Natural killer cell (primary cell): ENCODE results near the gene CCDC8. TPM values are rescaled to one million over a fixed set of nuclear protein-coding genes. Genes with fewer than 3 reads are reported as not detected.

ENCODE experiments used
- ATAC-seq, 3 donors: fragments of 150-1000 bp in 2 of 3; fragments of 200-7000 bp in 1 of 3; cut with Tn5 transposase; 1 replicate in 1 of 3; 2 replicates in 2 of 3; pipeline ENCODE4 v1.10.0; 2021; ENCODE audit warnings: mild to moderate bottlenecking in 2 of 3, moderate library complexity in 2 of 3
- DNase-seq, 2 donors: peaks; one replicate each; pipeline versions ENCODE4 v3.0.0 to v3.0.0-alpha.2; 2013 to 2021; ENCODE audit warnings: mixed read lengths in 1 of 2
- H3K27ac ChIP-seq: one replicate; pipeline ENCODE4 v1.5.1; 2013; ENCODE audit warnings: mild to moderate bottlenecking, low read length
- H3K27me3 ChIP-seq: one replicate; pipeline ENCODE4 v1.6.1; 2013; ENCODE audit warnings: low read length; ENCODE audit not compliant: control insufficient read depth, insufficient read depth
- H3K36me3 ChIP-seq: one replicate; pipeline ENCODE4 v1.6.1; 2013; ENCODE audit warnings: low read length; ENCODE audit not compliant: control insufficient read depth, insufficient read depth
- H3K4me1 ChIP-seq: one replicate; pipeline ENCODE4 v1.6.1; 2013; ENCODE audit warnings: low read length; ENCODE audit not compliant: control insufficient read depth, insufficient read depth
- H3K4me3 ChIP-seq: one replicate; pipeline ENCODE4 v1.5.1; 2013; ENCODE audit warnings: low read length
- H3K9me3 ChIP-seq: one replicate; pipeline ENCODE4 v1.6.1; 2013; ENCODE audit warnings: low read length; ENCODE audit not compliant: control insufficient read depth, insufficient read depth
- H3K27ac Mint-ChIP-seq, 2 donors: one replicate each; pipeline ENCODE4 v1.8.0; 2022; ENCODE audit warnings: mild to moderate bottlenecking in 2 of 2, mixed read lengths in 2 of 2, moderate library complexity in 1 of 2
- H3K27me3 Mint-ChIP-seq, 2 donors: one replicate each; pipeline ENCODE4 v1.8.0; 2022; ENCODE audit warnings: low read depth in 2 of 2, mixed read lengths in 2 of 2
- H3K36me3 Mint-ChIP-seq: one replicate; pipeline ENCODE4 v1.8.0; 2022; ENCODE audit warnings: mixed read lengths
- H3K4me1 Mint-ChIP-seq, 2 donors: one replicate each; pipeline ENCODE4 v1.8.0; 2022; ENCODE audit warnings: mixed read lengths in 2 of 2
- H3K4me3 Mint-ChIP-seq: one replicate; pipeline ENCODE4 v1.8.0; 2022; ENCODE audit warnings: mild to moderate bottlenecking, moderate library complexity, mixed read lengths
- H3K9me3 Mint-ChIP-seq, 2 donors: one replicate each; pipeline ENCODE4 v1.8.0; 2022; ENCODE audit warnings: mixed read lengths in 2 of 2
- WGBS: methylation state at CpG from one replicate; pipeline ENCODE4 v1.1.7; 2013; ENCODE audit warnings: missing lambda C conversion rate; ENCODE audit not compliant: insufficient coverage; 5-methylcytosine and 5-hydroxymethylcytosine counted together
- intact Hi-C: fragments of 100-400 bp; cut with micrococcal nuclease; formaldehyde crosslinking; loops from one replicate; pipeline ENCODE4 v1.14.2; 2022
- total RNA-seq, 4 donors: library from RNA; stranded (reverse); fragments of 120-200 nt in 1 of 4; gene quantifications; one replicate each; pipeline versions ENCODE4 v1.2.3 to v1.2.4, GENCODE V29; 2013 to 2022
- TF ChIP-seq, protein P1 (sequence below): fragments of 200-600 bp; IDR thresholded peaks from one replicate; pipeline ENCODE4 v1.8.0; 2022; ENCODE audit warnings: antibody characterized with exemption

Gene CCDC8
- total RNA-seq, 3 donors from 2014 or later (not counting 1 experiment from before 2014, with no cell fraction given) = not detected

DNA sequence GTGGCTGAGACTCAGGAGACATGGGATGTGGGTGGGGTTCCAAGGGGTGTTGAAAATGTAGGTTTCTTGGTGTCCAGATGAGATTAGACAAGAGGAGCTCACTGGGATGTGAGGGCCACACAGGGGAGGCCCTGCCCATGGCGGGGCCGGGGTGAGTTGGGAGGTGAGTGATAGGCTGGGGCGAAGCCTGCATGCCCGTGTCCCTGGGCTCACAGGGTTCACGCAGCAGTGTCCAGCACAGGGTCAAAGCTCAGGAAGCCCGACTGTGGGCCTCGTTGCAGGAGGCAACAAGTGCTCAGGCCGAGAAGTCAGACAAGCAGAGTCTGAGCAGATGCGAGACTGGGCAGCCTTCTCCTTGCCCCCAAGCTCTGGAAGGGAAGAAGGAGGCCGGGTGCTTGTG lies 27.2 kb downstream of the CCDC8 start:
- Mint-ChIP-seq H3K27me3 (no peaks in the 10 kb centered on the region), H3K27ac (peak overlapping the region in 1 of 2 donors; percentile 71), H3K4me1 (peaks cover 0 to 17% of the 10 kb centered on the region in 2 donors), H3K9me3 (no peaks in the 10 kb centered on the region), H3K4me3 (no peak overlapping the region), H3K36me3 (peaks cover 10% of the 10 kb centered on the region)
- intact Hi-C loops = no loop called here
- peaks cover 87% of the 10 kb centered on the region for H3K36me3 ChIP-seq
- ATAC-seq (no peak), DNase-seq (no peak)
- H3K4me1 ChIP-seq = no peaks in the 10 kb centered on the region
- no peak overlapping the region for H3K4me3 ChIP-seq
- no peak overlapping the region for H3K27ac ChIP-seq
- WGBS = 97% methylated on average over 10 of the region's 10 CpGs
- no peaks in the 10 kb centered on the region for H3K9me3 ChIP-seq
- TF ChIP-seq, protein P1, sequence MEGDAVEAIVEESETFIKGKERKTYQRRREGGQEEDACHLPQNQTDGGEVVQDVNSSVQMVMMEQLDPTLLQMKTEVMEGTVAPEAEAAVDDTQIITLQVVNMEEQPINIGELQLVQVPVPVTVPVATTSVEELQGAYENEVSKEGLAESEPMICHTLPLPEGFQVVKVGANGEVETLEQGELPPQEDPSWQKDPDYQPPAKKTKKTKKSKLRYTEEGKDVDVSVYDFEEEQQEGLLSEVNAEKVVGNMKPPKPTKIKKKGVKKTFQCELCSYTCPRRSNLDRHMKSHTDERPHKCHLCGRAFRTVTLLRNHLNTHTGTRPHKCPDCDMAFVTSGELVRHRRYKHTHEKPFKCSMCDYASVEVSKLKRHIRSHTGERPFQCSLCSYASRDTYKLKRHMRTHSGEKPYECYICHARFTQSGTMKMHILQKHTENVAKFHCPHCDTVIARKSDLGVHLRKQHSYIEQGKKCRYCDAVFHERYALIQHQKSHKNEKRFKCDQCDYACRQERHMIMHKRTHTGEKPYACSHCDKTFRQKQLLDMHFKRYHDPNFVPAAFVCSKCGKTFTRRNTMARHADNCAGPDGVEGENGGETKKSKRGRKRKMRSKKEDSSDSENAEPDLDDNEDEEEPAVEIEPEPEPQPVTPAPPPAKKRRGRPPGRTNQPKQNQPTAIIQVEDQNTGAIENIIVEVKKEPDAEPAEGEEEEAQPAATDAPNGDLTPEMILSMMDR = no peak
- H3K27me3 ChIP-seq = no peaks in the 10 kb centered on the region

DNA sequence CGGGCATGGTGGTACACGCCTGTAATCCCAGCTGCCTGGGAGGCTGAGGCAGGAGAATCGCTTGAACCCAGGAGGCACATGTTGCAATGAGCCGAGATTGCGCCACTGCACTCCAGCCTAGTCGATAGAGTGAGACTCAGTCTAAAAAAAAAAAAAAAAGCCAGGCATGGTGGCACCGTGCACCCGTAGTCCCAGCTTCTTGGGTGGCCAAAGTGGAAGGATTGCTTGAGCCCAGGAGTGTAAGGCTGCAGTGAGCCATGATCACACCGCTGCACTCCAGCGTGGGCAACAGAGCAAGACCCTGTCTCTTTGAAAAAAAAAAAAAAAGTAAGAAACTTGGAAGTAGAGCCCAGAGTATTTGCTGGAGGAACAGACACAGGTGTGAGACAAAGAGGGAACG lies 27.7 kb downstream of the CCDC8 start:
- Mint-ChIP-seq H3K27me3 (no peaks in the 10 kb centered on the region), H3K9me3 (no peaks in the 10 kb centered on the region), H3K27ac (peak overlapping the region in 1 of 2 donors; percentile 71), H3K4me1 (peaks cover 0 to 17% of the 10 kb centered on the region in 2 donors), H3K4me3 (no peak overlapping the region), H3K36me3 (peaks cover 16% of the 10 kb centered on the region)
- Histone ChIP-seq H3K9me3 (no peaks in the 10 kb centered on the region), H3K4me3 (no peak overlapping the region), H3K27me3 (no peaks in the 10 kb centered on the region), H3K27ac (no peak overlapping the region), H3K4me1 (no peaks in the 10 kb centered on the region), H3K36me3 (peaks cover 87% of the 10 kb centered on the region)
- TF ChIP-seq, protein P1 = no peak
- 91% methylated on average over 11 of the region's 11 CpGs for WGBS
- ATAC-seq = no peak
- intact Hi-C loops = no loop called here
- DNase-seq = no peak

DNA sequence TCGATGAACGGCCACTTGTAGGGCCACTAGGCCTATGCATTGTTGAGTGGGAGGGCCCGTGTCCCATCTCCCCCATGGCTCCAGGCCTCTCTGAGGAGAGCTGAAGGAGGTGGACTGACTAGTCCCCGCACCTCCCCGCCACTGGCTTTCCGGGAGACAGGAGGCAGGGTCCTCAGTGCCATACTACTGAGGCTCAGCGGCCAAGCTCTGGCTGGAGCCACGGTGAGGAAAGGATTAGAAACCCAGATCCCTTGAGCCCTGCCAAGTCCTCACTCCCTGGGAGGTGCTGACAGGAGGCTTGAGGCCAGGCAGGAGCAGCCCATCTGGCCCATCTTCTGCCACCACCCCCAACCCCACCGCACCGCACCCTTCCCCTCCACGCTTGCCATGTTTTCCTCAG lies 29.0 kb downstream of the CCDC8 start:
- Mint-ChIP-seq H3K27me3 (no peaks in the 10 kb centered on the region), H3K36me3 (peaks cover 20% of the 10 kb centered on the region), H3K27ac (no peak overlapping the region), H3K9me3 (no peaks in the 10 kb centered on the region), H3K4me1 (peaks cover 0 to 15% of the 10 kb centered on the region in 2 donors), H3K4me3 (no peak overlapping the region)
- Histone ChIP-seq H3K36me3 (peaks cover 81% of the 10 kb centered on the region), H3K27ac (no peak overlapping the region), H3K9me3 (no peaks in the 10 kb centered on the region), H3K4me3 (no peak overlapping the region), H3K4me1 (no peaks in the 10 kb centered on the region), H3K27me3 (no peaks in the 10 kb centered on the region)
- DNase-seq (no peak), ATAC-seq (no peak)
- TF ChIP-seq, protein P1 = no peak
- 98% methylated on average over 11 of the region's 11 CpGs for WGBS
- intact Hi-C loops = no loop called here

DNA sequence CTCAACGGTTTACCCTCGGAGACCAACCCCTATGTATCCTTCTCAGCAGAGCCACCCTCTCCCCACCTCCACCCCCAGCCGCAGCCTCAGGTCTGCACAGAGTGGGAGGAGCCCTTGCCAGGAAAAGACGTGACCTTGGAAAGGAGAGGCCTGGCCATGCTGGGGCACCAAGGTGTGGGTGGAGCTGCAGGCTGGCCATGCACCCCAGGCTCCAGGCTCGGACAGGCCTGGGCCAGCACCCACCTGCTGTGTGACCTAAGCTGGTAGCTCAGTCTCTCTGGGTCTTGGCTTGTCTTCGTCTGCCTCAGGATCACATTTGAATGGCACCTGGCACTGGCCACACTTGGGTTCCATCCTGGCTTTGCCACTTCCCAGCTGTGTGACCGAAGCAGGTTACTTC lies 29.5 kb downstream of the CCDC8 start:
- no peaks in the 10 kb centered on the region for H3K27me3 ChIP-seq
- 93% methylated on average over 7 of the region's 7 CpGs for WGBS
- H3K4me1 Mint-ChIP-seq = peaks cover 0 to 17% of the 10 kb centered on the region in 2 donors
- H3K9me3 ChIP-seq = no peaks in the 10 kb centered on the region
- H3K36me3 ChIP-seq = peaks cover 80% of the 10 kb centered on the region
- no peak overlapping the region for H3K27ac ChIP-seq
- no peak for DNase-seq
- H3K27me3 Mint-ChIP-seq = no peaks in the 10 kb centered on the region
- H3K4me1 ChIP-seq = no peaks in the 10 kb centered on the region
- no peaks in the 10 kb centered on the region for H3K9me3 Mint-ChIP-seq
- peaks cover 20% of the 10 kb centered on the region for H3K36me3 Mint-ChIP-seq
- intact Hi-C loops = no loop called here
- no peak overlapping the region for H3K4me3 Mint-ChIP-seq
- no peak overlapping the region for H3K4me3 ChIP-seq
- ATAC-seq = no peak
- TF ChIP-seq, protein P1 = no peak
- no peak overlapping the region for H3K27ac Mint-ChIP-seq
